HEK293 (cell line): ENCODE results near the gene GCC2.

ENCODE experiments used
- CTCF ChIA-PET: fragments of 350-600 bp; formaldehyde crosslinking; extraction: SDS; loops from one replicate; lab custom pipeline; 2021; ENCODE audit warnings: antibody characterized with exemption; lab: Yijun Ruan, JAX
- POLR2A ChIA-PET: fragments of 300-600 bp; formaldehyde crosslinking; extraction: SDS; loops from one replicate; lab custom pipeline; 2020; ENCODE audit warnings: antibody characterized with exemption, inconsistent platforms; lab: Yijun Ruan, JAX
- H3K27ac ChIP-seq: fragments of 200-500 bp; sonication (Bioruptor generic); 2 replicates; pipeline ENCODE4 v1.5.1; 2014; ENCODE audit warnings: low read depth, low read length, control low read depth, inconsistent platforms; ENCODE audit errors: extremely low read depth
- H3K36me3 ChIP-seq, 2 experiments: fragments of 200-500 bp in 1 of 2; sonication (Bioruptor generic) in 1 of 2; 1 replicate in 1 of 2; 2 replicates in 1 of 2; pipeline ENCODE4 v1.5.1; 2014 to 2017; ENCODE audit warnings: inconsistent platforms in 2 of 2, low read length in 2 of 2; ENCODE audit not compliant: control insufficient read depth in 2 of 2, insufficient read depth in 1 of 2
- H3K4me1 ChIP-seq: fragments of 200-500 bp; sonication (Bioruptor generic); 2 replicates; pipeline ENCODE4 v1.5.1; 2014; ENCODE audit warnings: mild to moderate bottlenecking, low read length, inconsistent platforms; ENCODE audit not compliant: control insufficient read depth, insufficient read depth
- H3K4me3 ChIP-seq: 2 replicates; pipeline ENCODE4 v1.5.1; 2011; ENCODE audit warnings: low read depth, mild to moderate bottlenecking, control low read depth, low read length, moderate library complexity
- H3K9me3 ChIP-seq: fragments of 200-500 bp; sonication (Bioruptor generic); 2 replicates; pipeline ENCODE4 v1.5.1; 2014; ENCODE audit warnings: low read depth, low read length, inconsistent platforms; ENCODE audit not compliant: control insufficient read depth, insufficient read depth
- KLF16 ChIP-seq: fragments of 450-650 bp; formaldehyde crosslinking; IDR thresholded peaks from 2 replicates; pipeline ENCODE4 v1.5.1; 2017; ENCODE audit warnings: missing biosample characterization, missing genetic modification characterization
- REPIN1 ChIP-seq: fragments of 450-650 bp; formaldehyde crosslinking; IDR thresholded peaks from 2 replicates; pipeline ENCODE4 v1.5.1; 2017; ENCODE audit warnings: missing biosample characterization, missing genetic modification characterization, low read depth
- SETDB1 ChIP-seq: IDR thresholded peaks from one replicate; pipeline ENCODE4 v1.6.1; 2017; ENCODE audit warnings: mild to moderate bottlenecking, low read length, moderate library complexity, mixed read lengths; ENCODE audit not compliant: insufficient read length
- TRIM28 ChIP-seq: IDR thresholded peaks from 2 replicates; pipeline ENCODE4 v1.6.1; 2011; ENCODE audit warnings: low read length, control low read depth, borderline replicate concordance
- ZBTB10 ChIP-seq: fragments of 450-650 bp; formaldehyde crosslinking; IDR thresholded peaks from 2 replicates; pipeline ENCODE4 v1.5.1; 2016; ENCODE audit warnings: missing biosample characterization, missing genetic modification characterization
- ZBTB6 ChIP-seq: fragments of 450-650 bp; formaldehyde crosslinking; IDR thresholded peaks from 2 replicates; pipeline ENCODE4 v1.5.1; 2017; ENCODE audit warnings: missing biosample characterization, missing genetic modification characterization
- ZNF449 ChIP-seq: fragments of 450-650 bp; formaldehyde crosslinking; IDR thresholded peaks from 2 replicates; pipeline ENCODE4 v1.5.1; 2017; ENCODE audit warnings: missing biosample characterization, mild to moderate bottlenecking, missing genetic modification characterization, moderate library complexity
- ZNF580 ChIP-seq: fragments of 450-650 bp; formaldehyde crosslinking; IDR thresholded peaks from 2 replicates; pipeline ENCODE4 v1.5.1; 2016; ENCODE audit warnings: missing biosample characterization, missing genetic modification characterization
- ZNF600 ChIP-seq: fragments of 450-650 bp; formaldehyde crosslinking; IDR thresholded peaks from 2 replicates; pipeline ENCODE4 v1.5.1; 2016; ENCODE audit warnings: missing biosample characterization, missing genetic modification characterization
- ZNF623 ChIP-seq: fragments of 450-650 bp; formaldehyde crosslinking; IDR thresholded peaks from 2 replicates; pipeline ENCODE4 v1.5.1; 2016; ENCODE audit warnings: missing biosample characterization, missing genetic modification characterization
- ZNF639 ChIP-seq: fragments of 450-650 bp; formaldehyde crosslinking; IDR thresholded peaks from 2 replicates; pipeline ENCODE4 v1.5.1; 2016; ENCODE audit warnings: missing biosample characterization, missing genetic modification characterization
- ZNF654 ChIP-seq: fragments of 450-650 bp; formaldehyde crosslinking; IDR thresholded peaks from 2 replicates; pipeline ENCODE4 v1.5.1; 2016; ENCODE audit warnings: low read depth, missing biosample characterization, missing genetic modification characterization
- ZNF664 ChIP-seq: fragments of 450-650 bp; formaldehyde crosslinking; IDR thresholded peaks from 2 replicates; pipeline ENCODE4 v1.5.1; 2016; ENCODE audit warnings: missing biosample characterization, missing genetic modification characterization
- ZNF837 ChIP-seq: fragments of 450-650 bp; formaldehyde crosslinking; IDR thresholded peaks from 2 replicates; pipeline ENCODE4 v1.5.1; 2016; ENCODE audit warnings: missing biosample characterization, missing genetic modification characterization

GCC2 gene

GRCh38 chr2:108404784-108405397 is 44.1 kb upstream of the GCC2 start (continued):
- no peak for TF ChIP-seq ZBTB10
- TF ChIP-seq SETDB1: peak; percentile 95

GRCh38 chr2:108407864-108408729 is 40.9 kb upstream of the GCC2 start:
- Histone ChIP-seq H3K36me3 (no peaks in the 10 kb centered on the region), H3K27ac (no peak overlapping the region), H3K4me3 (no peak overlapping the region), H3K4me1 (no peaks in the 10 kb centered on the region), H3K9me3 (no peaks in the 10 kb centered on the region)
- CTCF ChIA-PET: no interaction called here
- POLR2A ChIA-PET: no interaction called here
- TF ChIP-seq ZNF580: no peak

- no peaks in the 10 kb centered on the region for H3K9me3 ChIP-seq
- no peaks in the 10 kb centered on the region for H3K36me3 ChIP-seq
- H3K4me1 ChIP-seq: no peaks in the 10 kb centered on the region
- no peak overlapping the region for H3K27ac ChIP-seq
- H3K4me3 ChIP-seq: no peak overlapping the region
- 0 out of 2 replicates have a peak, but pooled peaks have one; percentile 16 for TF ChIP-seq TRIM28
- peak; percentile 9; the same call in 1 of the 2 replicates for TF ChIP-seq ZNF664 (tag by site-specific recombination)
- TF ChIP-seq KLF16 (tag by site-specific recombination): no peak
- CTCF ChIA-PET: no interaction called here
- POLR2A ChIA-PET: no interaction called here
Measured at GRCh38 chr2:108409768-108410167, 39.2 kb upstream of the GCC2 start.

GRCh38 chr2:108412995-108413710 is 35.9 kb upstream of the GCC2 start:
- Histone ChIP-seq H3K27ac (no peak overlapping the region), H3K4me3 (no peak overlapping the region), H3K4me1 (no peaks in the 10 kb centered on the region), H3K36me3 (no peaks in the 10 kb centered on the region), H3K9me3 (no peaks in the 10 kb centered on the region)
- ChIA-PET POLR2A (interaction anchor here (0.7 to 1.2 kb wide), 3 partner anchors 31 to 36 kb away, joined by 3 to 5 read pairs (median 4); partner anchors contain the start of gene GCC2), CTCF (interaction anchor here (1.0 to 1.1 kb wide), 2 partner anchors 9 to 224 kb away, joined by 3 read pairs; no protein-coding TSS in a partner anchor)
- TF ChIP-seq ZNF654 (no peak), ZNF600 (tag by site-specific recombination) (no peak), ZNF623 (tag by site-specific recombination) (no peak), ZNF639 (tag by site-specific recombination) (no peak), ZBTB6 (tag by site-specific recombination) (no peak), REPIN1 (tag by site-specific recombination) (no peak), ZNF449 (no peak), ZNF837 (tag by site-specific recombination) (no peak)
